Heart right ventricle (tissue), 16 donors: ENCODE results near the gene MCF2L2. TPM values are rescaled to one million over a fixed set of nuclear protein-coding genes. Genes with fewer than 3 reads are reported as not detected.
A peak's percentile ranks its signal among the peaks of the same experiment; 100 is the strongest.

Experiments used
- ATAC-seq, 8 donors: fragments of 200-7000 bp; cut with Tn5 transposase; one replicate each; pipeline ENCODE4 v1.9.1; 2020; ENCODE audit warnings: mild to moderate bottlenecking in 8 of 8, moderate library complexity in 8 of 8, moderate number of reproducible peaks in 1 of 8
- DNase-seq, 2 donors: peaks; one replicate each; pipeline ENCODE4 v3.0.0-alpha.2; 2020
- H3K27ac ChIP-seq, 10 donors: fragments of 200-600 bp; sonication (generic) in 2 of 10; one replicate each; pipeline versions ENCODE4 v1.5.0 to v1.8.0; 2020 to 2022; ENCODE audit warnings: mild to moderate bottlenecking in 3 of 10
- H3K27me3 ChIP-seq, 7 donors: fragments of 200-600 bp; one replicate each; pipeline ENCODE4 v1.8.0; 2021 to 2022; ENCODE audit warnings: mild to moderate bottlenecking in 2 of 7
- H3K36me3 ChIP-seq, 9 donors: fragments of 200-600 bp; sonication (generic) in 1 of 9; one replicate each; pipeline versions ENCODE4 v1.5.0 to v1.8.0; 2020 to 2022; ENCODE audit warnings: mild to moderate bottlenecking in 2 of 9
- H3K4me1 ChIP-seq, 9 donors: fragments of 200-600 bp; sonication (generic) in 1 of 9; one replicate each; pipeline versions ENCODE4 v1.5.0 to v1.8.0; 2020 to 2022; ENCODE audit warnings: mild to moderate bottlenecking in 4 of 9
- H3K4me3 ChIP-seq, 10 donors: fragments of 200-600 bp; sonication (generic) in 2 of 10; one replicate each; pipeline versions ENCODE4 v1.5.0 to v1.8.0; 2020 to 2022; ENCODE audit warnings: mild to moderate bottlenecking in 7 of 10, moderate library complexity in 2 of 10
- H3K9me3 ChIP-seq, 11 donors: fragments of 200-600 bp in 10 of 11; sonication (generic) in 2 of 11; one replicate each; pipeline versions ENCODE4 v1.5.0 to v1.8.0; 2013 to 2022; ENCODE audit warnings: mild to moderate bottlenecking in 2 of 11, control low read depth in 1 of 11, moderate library complexity in 1 of 11
- WGBS, 2 donors: extraction: QIAGEN DNeasy Blood & Tissue Kit; methylation state at CpG; one replicate each; pipeline ENCODE4 v1.1.7; 2013; ENCODE audit warnings: inconsistent platforms in 1 of 2; 5-methylcytosine and 5-hydroxymethylcytosine counted together
- intact Hi-C, 10 donors: fragments of 100-400 bp; cut with DNase I; formaldehyde crosslinking; loops; one replicate each; pipeline versions ENCODE4 v1.11.1 to v1.14.2; 2022
- polyA plus RNA-seq, 2 donors: library from polyadenylated mRNA; stranded (reverse); fragments of 200-250 nt; gene quantifications; one replicate each; pipeline ENCODE4 v1.2.3, GENCODE V29; 2013
- total RNA-seq, 10 donors: library from RNA; stranded (reverse); fragmentation: NEBNext Ultra II Directional in 3 of 10; extraction: Animal tissue kit (Norgen Biotek cat#: 25700) in 3 of 10; gene quantifications; one replicate each; pipeline versions ENCODE4 v1.2.1 to v1.2.4, GENCODE V29; 2021 to 2023
- TF ChIP-seq, protein P1 (sequence below), 9 donors: fragments of 200-600 bp; sonication (generic) in 2 of 9; IDR thresholded peaks; one replicate each; pipeline versions ENCODE4 v1.5.0 to v1.8.0; 2021 to 2022; ENCODE audit warnings: antibody characterized with exemption in 9 of 9, mild to moderate bottlenecking in 5 of 9, moderate library complexity in 1 of 9
- donor health status: Arrhythmogenic right ventricular cardiomyopathy.
- donor health status: ischemic (EF 13 %, LVEDD 7.1; RV severe dilation, severe dysfunction).
- donor health status: healthy with polysubstance abuse.
- donor health status: DM: no; HTN: yes; CAD: no.
- donor health status: DM: no; HTN: no; CAD: no.
- donor health status: ischemic (EF 25% LVEDD 6.9; RV normal size, moderate dysfunction).
- donor health status: ischemic (EF 25% LVEDD 5.7; RV mildly dilated, moderate dysfunction).
- donor health status: healthy.
- donor health status: DM: yes; HTN: yes; CAD: no.
- donor health status: Ischemic cardiomyopathy.
- donor health status: ischemic (EF 35%, LVEDD 5.7; RV mildly dilated, moderate dysfunction).
- donor health status: nonischemic (EF 11% LVEDD 7.7; RV severe dilation, severe dysfunction).
- donor health status: DM: yes; HTN: yes; CAD: no.
- donor health status: PGD.
- donor health status: ischemic (EF 29% LVEDD 5.4; RV normal size, mild dysfunction).
- donor health status: nonischemic (EF 23%, LVEDD 6.1; RV moderate dilation, normal function).

MCF2L2 gene
- total and polyA plus RNA-seq, 12 donors, result 0.09 to 1.5 (median 0.40) TPM; not detected in 1

DNA sequence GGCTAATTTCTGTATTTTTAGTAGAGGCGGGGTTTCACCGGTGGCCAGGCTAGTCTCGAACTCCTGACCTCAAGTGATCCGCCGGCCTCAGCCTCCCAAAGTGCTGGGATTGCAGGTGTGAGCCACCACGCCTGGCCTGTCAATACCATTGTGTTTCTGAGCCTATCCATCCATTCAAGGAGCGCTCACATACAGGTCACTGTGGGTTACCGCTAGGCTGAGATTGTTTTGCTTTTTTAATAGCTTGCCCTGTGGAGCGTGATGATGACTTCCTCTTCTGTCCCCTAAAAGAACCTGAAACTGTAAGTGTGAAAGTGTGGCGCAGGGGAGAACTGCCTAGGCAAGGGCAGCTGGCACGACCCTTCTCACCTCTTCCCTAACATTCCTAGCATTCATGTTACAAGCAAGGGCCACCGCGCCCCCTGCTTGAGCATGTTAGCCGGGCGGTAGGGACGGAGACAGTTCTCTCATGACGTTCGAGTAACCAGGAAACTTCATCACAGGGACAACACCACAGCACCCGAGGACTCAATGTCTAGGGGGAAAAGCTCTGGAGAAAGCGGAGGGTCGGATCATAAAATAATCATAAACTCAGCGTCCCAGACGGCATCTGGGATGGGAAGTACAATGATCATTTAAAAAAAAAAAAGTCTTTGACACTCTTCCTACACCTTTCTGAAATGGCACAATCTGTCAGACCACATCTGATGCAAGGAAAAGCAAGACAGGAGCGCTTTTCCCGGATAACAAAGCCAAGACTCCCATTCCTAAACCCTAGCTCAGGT is 266.7 kb downstream of the MCF2L2 start:
- H3K9me3 ChIP-seq, result no peaks in the 10 kb centered on the region
- H3K27ac ChIP-seq, result no peak overlapping the region
- peaks cover 8 to 50% (median 43%) of the 10 kb centered on the region in 7 donors for H3K27me3 ChIP-seq
- no peak for DNase-seq
- 42 to 43% methylated on average over 25 of the region's 25 CpGs for WGBS, 2 donors
- intact Hi-C loops, result no loop called here
- H3K36me3 ChIP-seq, result no peaks in the 10 kb centered on the region
- TF ChIP-seq, protein P1, sequence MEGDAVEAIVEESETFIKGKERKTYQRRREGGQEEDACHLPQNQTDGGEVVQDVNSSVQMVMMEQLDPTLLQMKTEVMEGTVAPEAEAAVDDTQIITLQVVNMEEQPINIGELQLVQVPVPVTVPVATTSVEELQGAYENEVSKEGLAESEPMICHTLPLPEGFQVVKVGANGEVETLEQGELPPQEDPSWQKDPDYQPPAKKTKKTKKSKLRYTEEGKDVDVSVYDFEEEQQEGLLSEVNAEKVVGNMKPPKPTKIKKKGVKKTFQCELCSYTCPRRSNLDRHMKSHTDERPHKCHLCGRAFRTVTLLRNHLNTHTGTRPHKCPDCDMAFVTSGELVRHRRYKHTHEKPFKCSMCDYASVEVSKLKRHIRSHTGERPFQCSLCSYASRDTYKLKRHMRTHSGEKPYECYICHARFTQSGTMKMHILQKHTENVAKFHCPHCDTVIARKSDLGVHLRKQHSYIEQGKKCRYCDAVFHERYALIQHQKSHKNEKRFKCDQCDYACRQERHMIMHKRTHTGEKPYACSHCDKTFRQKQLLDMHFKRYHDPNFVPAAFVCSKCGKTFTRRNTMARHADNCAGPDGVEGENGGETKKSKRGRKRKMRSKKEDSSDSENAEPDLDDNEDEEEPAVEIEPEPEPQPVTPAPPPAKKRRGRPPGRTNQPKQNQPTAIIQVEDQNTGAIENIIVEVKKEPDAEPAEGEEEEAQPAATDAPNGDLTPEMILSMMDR (IDR thresholded peaks at IDR 0.05), result no peak
- peaks cover 3 to 21% (median 9%) of the 10 kb centered on the region in 9 donors for H3K4me1 ChIP-seq
- H3K4me3 ChIP-seq, result peak overlapping the region in 9 of 10 donors; percentile 49 to 69 (median 61)
- ATAC-seq, result no peak

DNA sequence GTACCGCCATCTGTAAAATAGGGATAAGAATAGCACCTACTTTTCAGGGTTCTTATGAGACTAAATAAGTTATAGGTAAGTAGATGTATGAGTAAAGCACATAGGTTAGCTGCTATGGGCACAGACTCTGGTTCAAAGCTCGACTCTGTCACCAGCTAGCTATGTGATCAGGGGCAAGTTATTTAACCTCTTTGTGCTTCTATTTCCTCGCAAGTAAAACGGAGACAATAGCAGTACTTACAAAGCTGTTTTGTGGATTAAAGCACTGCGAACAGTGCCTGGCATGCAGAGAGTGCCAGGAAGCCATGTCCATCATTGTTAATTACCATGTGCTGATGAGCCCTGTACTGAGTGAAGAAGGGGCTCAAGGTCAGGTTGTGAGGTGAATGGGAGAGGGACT is 267.8 kb downstream of the MCF2L2 start:
- no peak overlapping the region for H3K27ac ChIP-seq
- H3K36me3 ChIP-seq, result no peaks in the 10 kb centered on the region
- peaks cover 3 to 21% (median 9%) of the 10 kb centered on the region in 9 donors for H3K4me1 ChIP-seq
- H3K27me3 ChIP-seq, result peaks cover 8 to 55% (median 41%) of the 10 kb centered on the region in 7 donors
- no peaks in the 10 kb centered on the region for H3K9me3 ChIP-seq
- TF ChIP-seq, protein P1 (IDR thresholded peaks at IDR 0.05), result no peak
- H3K4me3 ChIP-seq, result no peak overlapping the region
- DNase-seq, result no peak
- intact Hi-C loops, result no loop called here
- WGBS, 2 donors, result 76 to 90% methylated on average over 5 of the region's 5 CpGs
- no peak for ATAC-seq

DNA sequence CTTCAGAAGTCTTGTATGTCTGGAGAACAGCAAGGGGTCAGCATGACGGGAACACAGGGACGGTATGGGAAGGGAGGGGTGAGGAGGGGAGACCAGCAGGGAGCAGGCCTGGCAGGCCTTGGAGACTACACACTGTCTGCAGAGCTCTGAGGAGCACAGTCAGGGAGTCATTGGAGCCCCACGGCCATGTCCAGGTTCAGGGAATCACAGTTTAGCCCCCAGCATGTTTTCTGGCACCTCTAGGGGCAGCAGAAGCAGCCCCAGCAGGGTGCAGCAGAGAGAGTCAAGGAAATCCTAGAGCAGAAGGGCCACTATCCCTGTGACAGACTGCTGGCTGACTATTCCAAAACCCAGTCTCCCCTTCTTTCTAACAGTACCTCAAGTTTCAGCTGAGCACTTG is 269.1 kb downstream of the MCF2L2 start:
- no peak for ATAC-seq
- 53 to 57% methylated on average over 3 of the region's 3 CpGs for WGBS, 2 donors
- intact Hi-C loops, result no loop called here

DNA sequence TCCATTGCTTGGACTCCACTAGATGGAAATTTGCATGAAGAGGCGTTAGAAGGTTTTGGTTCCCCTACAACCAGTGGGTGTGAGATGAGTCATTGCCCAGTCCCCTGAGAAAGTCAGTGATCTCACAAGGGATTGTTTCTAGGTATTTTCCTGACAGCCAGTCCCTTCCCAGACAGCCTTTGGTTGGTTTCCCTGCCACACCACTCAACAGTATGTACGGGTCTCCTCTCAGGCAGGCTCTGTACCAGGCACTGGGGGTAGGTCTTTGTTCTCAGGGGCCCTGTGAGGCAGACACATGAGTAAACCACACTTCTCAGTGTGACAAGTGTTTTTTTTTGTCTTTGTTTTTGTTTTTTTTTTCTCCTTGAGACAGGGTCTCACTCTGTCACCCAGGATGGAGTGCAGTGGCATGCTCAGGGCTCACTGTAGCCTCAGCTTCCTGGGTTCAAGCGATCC is 269.8 kb downstream of the MCF2L2 start:
- peaks cover 3 to 21% (median 9%) of the 10 kb centered on the region in 9 donors for H3K4me1 ChIP-seq
- peaks cover 8 to 41% (median 30%) of the 10 kb centered on the region in 7 donors for H3K27me3 ChIP-seq
- H3K27ac ChIP-seq, result no peak overlapping the region
- DNase-seq (no peak), ATAC-seq (no peak)
- no peaks in the 10 kb centered on the region for H3K9me3 ChIP-seq
- no peaks in the 10 kb centered on the region for H3K36me3 ChIP-seq
- no peak overlapping the region for H3K4me3 ChIP-seq
- intact Hi-C loops, result no loop called here
- 69 to 82% methylated on average over 3 of the region's 3 CpGs for WGBS, 2 donors
- TF ChIP-seq, protein P1 (IDR thresholded peaks at IDR 0.05), result no peak

More for the DNA sequence above, 269.1 kb downstream of the MCF2L2 start:
- H3K9me3 ChIP-seq, result no peaks in the 10 kb centered on the region
- no peak for DNase-seq
- no peaks in the 10 kb centered on the region for H3K36me3 ChIP-seq
- no peak overlapping the region for H3K4me3 ChIP-seq
- H3K4me1 ChIP-seq, result peaks cover 3 to 21% (median 9%) of the 10 kb centered on the region in 9 donors
- no peak overlapping the region for H3K27ac ChIP-seq
- TF ChIP-seq, protein P1 (IDR thresholded peaks at IDR 0.05), result no peak
- peaks cover 8 to 48% (median 33%) of the 10 kb centered on the region in 7 donors for H3K27me3 ChIP-seq
